B cell (primary cell): ENCODE data around the gene TMEM201.

Source experiments
- CTCF ChIP-seq: fragments of 200-600 bp; IDR thresholded peaks from one replicate; pipeline ENCODE4 v1.8.0; 2022; ENCODE audit warnings: antibody characterized with exemption, mild to moderate bottlenecking
- EZH2 ChIP-seq: IDR thresholded peaks from 2 replicates; pipeline ENCODE4 v1.6.1; 2012; ENCODE audit warnings: borderline replicate concordance, low read depth, mild to moderate bottlenecking, moderate library complexity, low read length; ENCODE audit not compliant: insufficient read depth, poor library complexity, severe bottlenecking

GRCh38 chr1:9590945-9591668 is 2.4 kb downstream of the TMEM201 start:
- no peak for TF ChIP-seq CTCF
- TF ChIP-seq EZH2: no peak
